ENCODE results near the gene URI1. TPM values are rescaled to one million over a fixed set of nuclear protein-coding genes. Genes with fewer than 3 reads are reported as not detected.

URI1 gene
- polyA plus RNA-seq, 1 donor (not counting 4 experiments of a cell fraction or from before 2014, with no cell fraction given): 98.6 TPM

GRCh38 chr19:30059741-30060457 is 117.9 kb downstream of the URI1 start:
- FAIRE-seq (no peak), DNase-seq (ENCODE audit: low read depth, low spot score) (no peak)
- Histone ChIP-seq H3K9ac (ENCODE audit: control insufficient read depth, extremely low read depth, insufficient read depth, low read length) (no peak overlapping the region), H3K4me2 (ENCODE audit: control insufficient read depth, extremely low read depth, insufficient read depth, low read depth, low read length) (no peak overlapping the region), H3K36me3 (ENCODE audit: control insufficient read depth in 2 of 2, extremely low read depth in 1 of 2, insufficient read depth in 2 of 2, low read length in 2 of 2) (no peaks in the 10 kb centered on the region), H3K4me1 (ENCODE audit: control insufficient read depth, extremely low read depth, insufficient read depth, low read length) (no peaks in the 10 kb centered on the region), H3K9me3 (ENCODE audit: control insufficient read depth, low read depth, low read length) (no peaks in the 10 kb centered on the region), H3K27ac (ENCODE audit: control insufficient read depth, insufficient read depth, low read length) (no peak overlapping the region), H3K27me3 (ENCODE audit: control insufficient read depth, extremely low read depth, insufficient read depth, low read length) (no peaks in the 10 kb centered on the region), H2AFZ (ENCODE audit: control insufficient read depth, low read length) (no peak overlapping the region), H3K4me3 (ENCODE audit: control insufficient read depth in 2 of 3, extremely low read depth in 1 of 3, insufficient read depth in 2 of 3, low read depth in 1 of 3, low read length in 3 of 3) (no peak overlapping the region), H3K9me1 (ENCODE audit: control insufficient read depth, extremely low read depth, insufficient read depth, low read length) (no peaks in the 10 kb centered on the region), H3K79me2 (ENCODE audit: control insufficient read depth, insufficient read depth, low read length) (no peaks in the 10 kb centered on the region), H4K20me1 (ENCODE audit: control insufficient read depth, extremely low read depth, insufficient read depth, low read length) (no peaks in the 10 kb centered on the region)
- no peak for TF ChIP-seq CTCF (optimal IDR thresholded peaks at IDR 0.05 in 1 of 3, IDR thresholded peaks at IDR 0.05 in 1 of 3, conservative IDR thresholded peaks at IDR 0.05 in 1 of 3; ENCODE audit: extremely low read depth in 1 of 3, insufficient read depth in 2 of 3, low read length in 3 of 3)
- no peak for TF ChIP-seq EZH2 (IDR thresholded peaks at IDR 0.05; ENCODE audit: low read length)
- dilution Hi-C loops (cut with MboI; ENCODE audit: extremely low pct_ligation_motif_present, low sequenced_read_pairs): no loop called here

- FAIRE-seq (no peak), DNase-seq (ENCODE audit: low read depth, low spot score) (no peak)
- TF ChIP-seq EZH2 (IDR thresholded peaks at IDR 0.05; ENCODE audit: low read length): no peak
- TF ChIP-seq CTCF (optimal IDR thresholded peaks at IDR 0.05 in 1 of 3, IDR thresholded peaks at IDR 0.05 in 1 of 3, conservative IDR thresholded peaks at IDR 0.05 in 1 of 3; ENCODE audit: extremely low read depth in 1 of 3, insufficient read depth in 2 of 3, low read length in 3 of 3): no peak
- H3K27ac ChIP-seq (ENCODE audit: control insufficient read depth, insufficient read depth, low read length): no peak overlapping the region
- no peaks in the 10 kb centered on the region for H3K27me3 ChIP-seq (ENCODE audit: control insufficient read depth, extremely low read depth, insufficient read depth, low read length)
- dilution Hi-C loops (cut with MboI; ENCODE audit: extremely low pct_ligation_motif_present, low sequenced_read_pairs): no loop called here
- H3K9me3 ChIP-seq (ENCODE audit: control insufficient read depth, low read depth, low read length): no peaks in the 10 kb centered on the region
- no peak overlapping the region for H3K4me3 ChIP-seq (ENCODE audit: control insufficient read depth in 2 of 3, extremely low read depth in 1 of 3, insufficient read depth in 2 of 3, low read depth in 1 of 3, low read length in 3 of 3)
- H3K4me1 ChIP-seq (ENCODE audit: control insufficient read depth, extremely low read depth, insufficient read depth, low read length): no peaks in the 10 kb centered on the region
- H3K9ac ChIP-seq (ENCODE audit: control insufficient read depth, extremely low read depth, insufficient read depth, low read length): no peak overlapping the region
- H3K36me3 ChIP-seq (ENCODE audit: control insufficient read depth in 2 of 2, extremely low read depth in 1 of 2, insufficient read depth in 2 of 2, low read length in 2 of 2): no peaks in the 10 kb centered on the region
- no peaks in the 10 kb centered on the region for H3K79me2 ChIP-seq (ENCODE audit: control insufficient read depth, insufficient read depth, low read length)
- no peaks in the 10 kb centered on the region for H4K20me1 ChIP-seq (ENCODE audit: control insufficient read depth, extremely low read depth, insufficient read depth, low read length)
- H3K9me1 ChIP-seq (ENCODE audit: control insufficient read depth, extremely low read depth, insufficient read depth, low read length): no peaks in the 10 kb centered on the region
- no peak overlapping the region for H3K4me2 ChIP-seq (ENCODE audit: control insufficient read depth, extremely low read depth, insufficient read depth, low read depth, low read length)
- H2AFZ ChIP-seq (ENCODE audit: control insufficient read depth, low read length): no peak overlapping the region
These were observed 118.6 kb downstream of the URI1 start for GRCh38 chr19:30060531-30061222.

Measured in keratinocyte (primary cell).